ENCODE measurements around the gene CYP19A1.

CYP19A1 gene

DNA sequence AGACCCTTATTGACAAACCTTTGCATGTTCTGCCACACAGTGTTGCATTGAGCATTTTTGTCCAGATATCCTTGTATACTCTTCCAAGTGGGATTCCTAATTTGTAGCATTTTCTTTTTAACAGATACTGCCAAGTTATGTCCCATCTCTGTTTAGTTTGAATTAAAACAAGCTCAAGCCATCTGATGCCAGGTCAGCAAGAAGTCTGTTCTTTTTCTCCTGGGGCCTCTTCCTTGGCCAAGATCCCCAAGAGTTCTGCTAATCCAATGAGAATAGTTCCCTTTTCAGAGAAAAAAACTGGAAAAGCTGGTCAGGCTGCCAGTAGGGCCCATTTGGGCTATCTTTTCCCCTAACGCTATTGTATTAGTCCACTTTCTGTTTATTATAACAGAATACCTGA lies 32.9 kb upstream of the CYP19A1 start:
- TF ChIP-seq, protein P1, sequence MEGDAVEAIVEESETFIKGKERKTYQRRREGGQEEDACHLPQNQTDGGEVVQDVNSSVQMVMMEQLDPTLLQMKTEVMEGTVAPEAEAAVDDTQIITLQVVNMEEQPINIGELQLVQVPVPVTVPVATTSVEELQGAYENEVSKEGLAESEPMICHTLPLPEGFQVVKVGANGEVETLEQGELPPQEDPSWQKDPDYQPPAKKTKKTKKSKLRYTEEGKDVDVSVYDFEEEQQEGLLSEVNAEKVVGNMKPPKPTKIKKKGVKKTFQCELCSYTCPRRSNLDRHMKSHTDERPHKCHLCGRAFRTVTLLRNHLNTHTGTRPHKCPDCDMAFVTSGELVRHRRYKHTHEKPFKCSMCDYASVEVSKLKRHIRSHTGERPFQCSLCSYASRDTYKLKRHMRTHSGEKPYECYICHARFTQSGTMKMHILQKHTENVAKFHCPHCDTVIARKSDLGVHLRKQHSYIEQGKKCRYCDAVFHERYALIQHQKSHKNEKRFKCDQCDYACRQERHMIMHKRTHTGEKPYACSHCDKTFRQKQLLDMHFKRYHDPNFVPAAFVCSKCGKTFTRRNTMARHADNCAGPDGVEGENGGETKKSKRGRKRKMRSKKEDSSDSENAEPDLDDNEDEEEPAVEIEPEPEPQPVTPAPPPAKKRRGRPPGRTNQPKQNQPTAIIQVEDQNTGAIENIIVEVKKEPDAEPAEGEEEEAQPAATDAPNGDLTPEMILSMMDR (IDR thresholded peaks at IDR 0.05; ENCODE audit: low read depth, low read length, poor library complexity, severe bottlenecking) = no peak
- no peak for TF ChIP-seq EZH2phosphoT487 (IDR thresholded peaks at IDR 0.05; ENCODE audit: borderline replicate concordance, low read length)
- no peaks in the 10 kb centered on the region for H3K4me1 ChIP-seq (ENCODE audit: control insufficient read depth, low read length)
- H3K27ac ChIP-seq (ENCODE audit: low read depth, low read length) = no peak overlapping the region

DNA sequence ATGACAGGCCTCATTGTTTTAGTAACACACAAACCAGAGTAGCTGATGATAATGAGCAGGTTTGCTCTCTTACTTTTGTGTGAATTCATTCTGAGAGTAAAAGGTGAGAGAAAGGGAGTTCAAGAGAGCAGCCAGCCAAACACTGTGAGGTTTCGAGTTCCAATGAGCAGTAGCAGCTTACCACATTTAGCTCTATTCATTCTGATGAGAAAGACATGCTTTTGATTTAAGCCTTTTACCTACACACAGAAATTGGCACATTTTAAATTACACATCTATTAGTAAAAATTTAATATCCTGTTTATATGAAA lies 31.0 kb upstream of the CYP19A1 start:
- H3K4me3 ChIP-seq (ENCODE audit: low read length) = no peak overlapping the region
- H3K4me1 ChIP-seq (ENCODE audit: control insufficient read depth, low read length) = no peaks in the 10 kb centered on the region
- no peaks in the 10 kb centered on the region for H3K36me3 ChIP-seq (ENCODE audit: control insufficient read depth, low read length)
- no peaks in the 10 kb centered on the region for H4K20me1 ChIP-seq (ENCODE audit: control insufficient read depth, insufficient read depth, low read depth, low read length)
- H3K4me2 ChIP-seq (ENCODE audit: low read length) = no peak overlapping the region
- no peaks in the 10 kb centered on the region for H3K79me2 ChIP-seq (ENCODE audit: control insufficient read depth, low read length)
- no peaks in the 10 kb centered on the region for H3K9me3 ChIP-seq (ENCODE audit: control insufficient read depth, insufficient read depth, low read length)
- no peak overlapping the region for H3K27ac ChIP-seq (ENCODE audit: low read depth, low read length)
- no peaks in the 10 kb centered on the region for H3K9me2 ChIP-seq (replicated peaks; ENCODE audit: control insufficient read depth, low read length)
- H3F3A ChIP-seq (ENCODE audit: control insufficient read depth, insufficient read depth) = no peaks in the 10 kb centered on the region
- TF ChIP-seq, protein P1 (IDR thresholded peaks at IDR 0.05; ENCODE audit: low read depth, low read length, poor library complexity, severe bottlenecking) = no peak
- TF ChIP-seq EZH2phosphoT487 (IDR thresholded peaks at IDR 0.05; ENCODE audit: borderline replicate concordance, low read length) = no peak
- peaks cover 9% of the 10 kb centered on the region for H3K27me3 ChIP-seq (ENCODE audit: control insufficient read depth, low read length)

More for the DNA sequence above, 32.9 kb upstream of the CYP19A1 start:
- Histone ChIP-seq H3K36me3 (ENCODE audit: control insufficient read depth, low read length) (no peaks in the 10 kb centered on the region), H3F3A (ENCODE audit: control insufficient read depth, insufficient read depth) (no peaks in the 10 kb centered on the region), H3K27me3 (ENCODE audit: control insufficient read depth, low read length) (no peaks in the 10 kb centered on the region), H3K4me2 (ENCODE audit: low read length) (no peak overlapping the region), H3K4me3 (ENCODE audit: low read length) (no peak overlapping the region), H4K20me1 (ENCODE audit: control insufficient read depth, insufficient read depth, low read depth, low read length) (no peaks in the 10 kb centered on the region), H3K79me2 (ENCODE audit: control insufficient read depth, low read length) (no peaks in the 10 kb centered on the region), H3K9me2 (replicated peaks; ENCODE audit: control insufficient read depth, low read length) (no peaks in the 10 kb centered on the region), H3K9me3 (ENCODE audit: control insufficient read depth, insufficient read depth, low read length) (no peaks in the 10 kb centered on the region)

DNA sequence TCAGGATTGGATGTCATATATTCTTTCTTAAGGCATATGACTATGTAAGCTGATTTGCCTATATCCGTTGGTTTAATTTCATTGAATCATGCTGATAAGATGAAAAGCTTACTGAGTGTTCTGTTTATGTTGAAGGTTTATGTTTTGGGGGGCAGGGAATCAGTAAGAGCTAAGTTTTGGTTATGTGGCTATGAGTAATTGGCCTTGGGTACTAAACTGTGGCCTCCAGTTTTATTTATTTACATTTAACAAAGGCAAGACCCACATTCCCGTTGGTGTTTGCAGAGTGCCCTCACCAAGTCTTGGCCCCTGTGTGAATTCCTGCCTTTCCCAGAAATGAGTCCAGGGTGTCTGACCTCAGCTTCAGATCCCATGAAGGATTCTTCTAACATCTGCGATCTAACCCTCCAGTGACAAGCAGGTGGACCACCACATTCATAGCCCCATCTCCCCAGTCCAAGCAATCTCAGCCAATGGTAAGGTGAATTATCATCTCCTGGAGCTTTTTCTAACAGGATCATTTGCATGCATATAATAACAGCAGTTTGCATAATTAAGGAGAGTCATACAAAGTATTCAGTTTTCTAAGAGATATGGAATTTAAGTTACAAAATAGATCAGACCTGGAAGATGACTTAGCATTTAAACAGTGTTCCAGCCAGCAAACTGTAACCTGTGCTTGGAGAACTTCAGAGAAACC lies 30.5 kb upstream of the CYP19A1 start:
- H3K4me3 ChIP-seq (ENCODE audit: low read length) = no peak overlapping the region

More for the DNA sequence above, 30.5 kb upstream of the CYP19A1 start:
- Histone ChIP-seq H3K27ac (ENCODE audit: low read depth, low read length) (no peak overlapping the region), H3K4me1 (ENCODE audit: control insufficient read depth, low read length) (no peaks in the 10 kb centered on the region), H3K79me2 (ENCODE audit: control insufficient read depth, low read length) (no peaks in the 10 kb centered on the region), H3F3A (ENCODE audit: control insufficient read depth, insufficient read depth) (no peaks in the 10 kb centered on the region), H3K9me2 (replicated peaks; ENCODE audit: control insufficient read depth, low read length) (no peaks in the 10 kb centered on the region), H3K9me3 (ENCODE audit: control insufficient read depth, insufficient read depth, low read length) (no peaks in the 10 kb centered on the region), H3K4me2 (ENCODE audit: low read length) (no peak overlapping the region), H3K27me3 (ENCODE audit: control insufficient read depth, low read length) (peaks cover 9% of the 10 kb centered on the region), H3K36me3 (ENCODE audit: control insufficient read depth, low read length) (no peaks in the 10 kb centered on the region), H4K20me1 (ENCODE audit: control insufficient read depth, insufficient read depth, low read depth, low read length) (no peaks in the 10 kb centered on the region)
- TF ChIP-seq, protein P1 (IDR thresholded peaks at IDR 0.05; ENCODE audit: low read depth, low read length, poor library complexity, severe bottlenecking) = no peak
